ENCODE results near the gene CDC42BPB.
"Not testable (repeated sequence)": the region's sequence is repeated elsewhere in the genome, so short reads cannot be mapped to it uniquely, and the experiment has no call there.

CDC42BPB gene

GRCh38 chr14:102939329-102939728 lies 118.0 kb downstream of the CDC42BPB start:
- DNase-seq, result no peak

DNA sequence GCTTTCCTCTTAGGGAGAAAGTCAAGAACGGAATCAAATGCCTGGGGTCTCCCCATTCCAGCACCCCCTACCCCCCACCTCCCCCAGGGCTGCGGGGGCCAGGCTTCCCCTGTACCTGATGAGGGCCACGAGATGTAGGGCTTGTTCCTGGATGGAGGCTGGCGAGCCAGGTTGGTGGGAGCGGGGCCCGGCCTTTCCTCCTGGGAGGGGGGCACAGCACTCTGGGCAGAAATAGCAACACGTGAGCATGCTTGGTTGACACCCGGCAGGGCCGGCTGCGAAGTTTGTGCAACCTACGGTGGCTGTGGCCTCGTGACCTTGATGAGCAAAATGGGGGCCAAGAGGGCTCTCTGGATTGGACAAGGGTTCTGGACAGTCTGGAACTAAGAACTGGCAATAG lies 119.2 kb downstream of the CDC42BPB start:
- DNase-seq, result no peak

GRCh38 chr14:102937331-102938175 lies 119.8 kb downstream of the CDC42BPB start:
- DNase-seq, result no peak

DNA sequence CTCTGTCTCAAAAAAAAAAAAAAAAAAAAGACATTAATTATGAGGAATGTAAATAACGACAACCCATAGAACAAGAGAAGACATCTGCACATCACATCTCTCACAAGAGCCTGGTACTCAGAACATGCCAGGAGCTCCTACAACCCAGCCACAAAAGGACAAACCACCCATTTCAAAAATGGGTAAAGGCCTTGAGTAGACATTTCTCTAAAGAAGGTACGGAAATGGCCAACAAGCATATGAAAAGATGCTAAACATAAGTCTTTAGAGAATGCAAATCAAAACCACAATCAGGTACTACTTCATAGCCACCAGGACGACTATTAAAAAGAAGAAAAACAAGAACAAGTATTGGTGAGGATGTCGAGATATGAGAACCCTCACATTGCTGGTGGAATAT lies 121.6 kb downstream of the CDC42BPB start:
- DNase-seq, result no peak

- no peak for DNase-seq
Observed at GRCh38 chr14:102933618-102934231, 123.6 kb downstream of the CDC42BPB start.

- DNase-seq, result no peak
Observed at GRCh38 chr14:102932484-102933248, 124.7 kb downstream of the CDC42BPB start.

GRCh38 chr14:102931580-102932285 lies 125.6 kb downstream of the CDC42BPB start:
- DNase-seq, result no peak

- peak; percentile 21 for DNase-seq
Observed at GRCh38 chr14:102930753-102931579, 126.4 kb downstream of the CDC42BPB start.

DNA sequence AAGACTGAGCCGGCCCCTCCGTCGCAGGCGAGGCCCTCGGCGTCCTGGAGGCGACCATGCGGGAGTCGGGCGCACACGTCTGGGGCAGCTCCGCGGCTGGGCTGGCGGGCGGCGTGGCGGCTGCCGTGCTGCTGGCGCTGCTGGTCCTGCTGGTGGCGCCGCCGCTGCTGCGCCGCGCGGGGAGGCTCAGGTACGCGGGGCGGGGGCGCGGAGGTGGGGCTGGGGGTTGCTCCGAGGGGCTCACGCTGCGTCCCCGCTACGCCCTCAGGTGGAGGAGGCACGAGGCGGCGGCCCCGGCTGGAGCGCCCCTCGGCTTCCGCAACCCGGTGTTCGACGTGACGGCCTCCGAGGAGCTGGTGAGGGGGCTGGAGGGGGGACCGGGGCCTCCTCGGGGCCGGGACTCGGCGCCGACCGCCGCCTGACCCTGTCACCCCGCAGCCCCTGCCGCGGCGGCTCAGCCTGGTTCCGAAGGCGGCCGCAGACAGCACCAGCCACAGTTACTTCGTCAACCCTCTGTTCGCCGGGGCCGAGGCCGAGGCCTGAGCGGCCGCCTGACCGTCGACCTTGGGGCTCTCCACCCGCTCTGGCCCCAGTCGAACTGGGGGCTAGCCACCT lies 127.1 kb downstream of the CDC42BPB start:
- peak; percentile 54 for DNase-seq

DNA sequence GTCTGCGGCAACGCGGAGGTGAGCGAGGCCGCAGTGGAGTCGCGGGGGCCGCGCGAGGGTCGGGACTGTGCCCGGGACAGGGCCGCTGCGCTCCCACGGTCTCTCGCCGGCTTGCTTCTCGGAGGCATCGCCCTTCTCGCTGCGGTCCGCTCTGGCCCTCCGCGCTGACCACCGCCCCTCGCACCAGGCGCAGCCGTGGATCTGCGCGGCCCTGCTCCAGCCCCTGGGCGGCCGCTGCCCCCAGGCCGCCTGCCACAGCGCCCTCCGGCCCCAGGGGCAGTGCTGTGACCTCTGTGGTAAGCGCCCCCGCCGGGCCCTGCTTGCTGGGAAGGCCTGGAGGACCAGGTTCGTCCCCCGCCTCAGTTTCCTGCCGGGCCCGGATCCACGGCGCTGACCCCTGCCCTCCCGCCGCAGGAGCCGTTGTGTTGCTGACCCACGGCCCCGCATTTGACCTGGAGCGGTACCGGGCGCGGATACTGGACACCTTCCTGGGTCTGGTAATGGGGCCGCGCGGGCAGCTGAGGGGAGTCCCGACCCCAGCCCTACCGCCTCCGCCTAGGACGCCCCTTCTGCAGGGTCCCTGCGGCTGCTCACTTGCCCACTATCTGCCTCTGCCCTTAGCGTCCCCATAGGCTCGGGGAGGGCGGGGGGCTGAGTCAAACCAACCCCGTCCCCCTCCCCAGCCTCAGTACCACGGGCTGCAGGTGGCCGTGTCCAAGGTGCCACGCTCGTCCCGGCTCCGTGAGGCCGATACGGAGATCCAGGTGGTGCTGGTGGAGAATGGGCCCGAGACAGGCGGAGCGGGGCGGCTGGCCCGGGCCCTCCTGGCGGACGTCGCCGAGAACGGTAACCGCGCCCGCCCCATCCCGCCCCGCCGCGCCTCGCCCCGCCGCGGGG lies 127.9 kb downstream of the CDC42BPB start:
- DNase-seq, result peak; percentile 47

GRCh38 chr14:102928412-102929240 lies 128.7 kb downstream of the CDC42BPB start:
- peak; percentile 83 for DNase-seq

DNA sequence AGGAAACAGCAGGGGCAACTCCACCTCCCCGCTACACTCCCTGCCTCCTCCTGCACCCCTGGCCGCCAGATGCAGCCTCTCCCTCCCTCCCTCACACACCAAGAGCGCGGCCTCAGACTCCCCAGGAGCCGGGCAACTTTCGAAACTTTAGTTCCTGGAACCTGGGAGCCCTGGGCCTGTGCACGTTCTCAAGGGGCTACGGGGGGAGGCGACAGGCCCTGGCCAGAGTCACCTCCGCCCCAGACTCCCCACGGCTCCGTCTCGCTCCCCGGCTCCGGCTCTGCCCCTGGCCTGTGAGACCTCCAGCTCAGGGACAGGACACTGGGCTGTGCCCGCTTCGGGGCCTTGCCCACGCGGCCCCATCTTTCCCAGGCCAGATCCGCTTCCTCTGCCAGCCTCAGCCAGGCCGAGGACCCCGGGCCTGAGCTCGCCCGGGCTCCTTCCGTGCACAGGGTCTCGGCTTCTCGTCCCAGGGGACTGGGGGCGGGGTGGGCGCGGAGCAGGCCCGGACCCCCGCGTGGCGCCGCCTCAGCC lies 129.4 kb downstream of the CDC42BPB start:
- DNase-seq, result no peak

DNA sequence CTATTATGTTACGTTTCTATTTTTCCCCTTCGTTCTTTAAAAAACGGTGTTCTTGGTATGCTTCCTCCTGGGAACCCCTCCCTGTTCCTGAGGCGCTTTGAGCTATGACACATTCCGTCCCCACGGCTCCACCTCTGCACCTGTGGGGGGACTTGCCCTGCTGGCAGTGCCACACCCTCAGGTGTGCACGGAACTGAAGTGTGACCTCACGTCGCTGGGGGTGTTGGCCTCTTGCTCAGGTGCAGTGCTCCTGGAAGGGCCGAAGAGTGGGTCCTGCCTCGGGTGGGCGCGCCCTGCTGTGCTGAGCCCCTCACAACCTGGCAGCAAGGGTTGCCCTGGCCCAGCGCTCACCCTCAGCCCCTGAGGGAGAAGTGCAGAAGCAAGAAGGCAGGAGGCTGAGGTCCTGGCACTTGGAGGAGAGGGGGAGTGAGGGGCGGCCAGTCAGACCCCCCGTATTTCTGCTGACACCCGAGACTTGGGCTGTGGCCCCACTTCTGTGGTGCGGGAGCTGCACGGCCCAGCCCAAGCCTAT lies 129.9 kb downstream of the CDC42BPB start:
- DNase-seq, result no peak

DNA sequence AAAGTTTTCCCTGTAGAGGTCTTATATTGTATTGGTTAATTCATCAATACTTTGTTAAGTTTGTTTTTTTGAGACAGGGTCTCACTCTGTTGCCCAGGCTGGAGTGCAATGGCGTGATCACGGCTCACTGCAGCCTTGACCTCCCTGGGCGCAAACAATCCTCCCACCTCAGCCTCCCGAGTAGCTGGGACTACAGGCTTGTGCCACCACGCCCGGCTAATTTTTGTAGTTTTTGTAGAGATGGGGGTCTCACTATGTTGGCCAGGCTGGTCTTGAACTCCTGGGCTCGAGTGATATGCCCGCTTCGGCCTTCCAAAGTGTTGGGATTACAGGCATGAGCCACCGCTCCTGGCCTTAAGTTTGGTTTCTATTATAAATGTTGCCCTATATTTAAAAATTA lies 130.5 kb downstream of the CDC42BPB start:
- DNase-seq, result not testable (repeated sequence)

DNA sequence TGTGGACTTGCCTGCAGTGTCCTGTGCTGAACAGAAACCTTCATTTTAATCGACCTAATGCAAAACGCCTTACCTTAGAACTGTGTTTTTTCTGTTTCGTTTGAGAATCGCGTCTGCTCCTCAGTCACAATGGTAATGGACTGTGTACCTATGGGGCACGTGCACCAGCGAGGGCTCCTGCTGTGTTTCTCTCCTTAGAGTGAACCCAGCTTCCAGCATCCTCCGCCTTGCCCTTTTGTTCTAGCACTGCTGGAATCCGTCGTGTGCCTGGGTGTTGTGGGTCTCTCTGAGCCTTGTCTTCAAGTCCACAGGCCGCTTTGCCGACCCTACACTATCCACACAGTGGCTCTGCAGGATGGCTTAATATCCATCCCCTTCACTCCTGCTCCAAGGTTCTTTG lies 131.2 kb downstream of the CDC42BPB start:
- DNase-seq, result no peak

DNA sequence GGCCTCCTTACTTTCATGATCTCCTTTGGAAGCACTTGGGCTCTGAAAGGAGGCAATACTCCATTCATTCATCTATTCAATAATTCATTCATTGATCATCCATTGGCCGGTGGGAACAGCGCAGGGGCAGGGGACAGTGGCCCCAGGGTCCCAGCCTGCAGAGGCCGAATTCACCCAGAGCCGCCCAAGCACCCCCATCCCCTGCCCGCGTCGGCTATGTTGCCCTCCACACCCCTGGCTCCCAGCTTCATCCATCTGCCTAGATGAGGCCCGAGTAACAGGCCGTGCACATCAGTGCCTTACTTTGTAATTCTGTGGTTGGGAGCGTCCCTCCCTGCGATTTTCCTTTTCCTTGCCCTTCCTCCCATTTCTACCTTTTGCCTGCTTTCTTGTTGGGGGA lies 131.7 kb downstream of the CDC42BPB start:
- no peak for DNase-seq

DNA sequence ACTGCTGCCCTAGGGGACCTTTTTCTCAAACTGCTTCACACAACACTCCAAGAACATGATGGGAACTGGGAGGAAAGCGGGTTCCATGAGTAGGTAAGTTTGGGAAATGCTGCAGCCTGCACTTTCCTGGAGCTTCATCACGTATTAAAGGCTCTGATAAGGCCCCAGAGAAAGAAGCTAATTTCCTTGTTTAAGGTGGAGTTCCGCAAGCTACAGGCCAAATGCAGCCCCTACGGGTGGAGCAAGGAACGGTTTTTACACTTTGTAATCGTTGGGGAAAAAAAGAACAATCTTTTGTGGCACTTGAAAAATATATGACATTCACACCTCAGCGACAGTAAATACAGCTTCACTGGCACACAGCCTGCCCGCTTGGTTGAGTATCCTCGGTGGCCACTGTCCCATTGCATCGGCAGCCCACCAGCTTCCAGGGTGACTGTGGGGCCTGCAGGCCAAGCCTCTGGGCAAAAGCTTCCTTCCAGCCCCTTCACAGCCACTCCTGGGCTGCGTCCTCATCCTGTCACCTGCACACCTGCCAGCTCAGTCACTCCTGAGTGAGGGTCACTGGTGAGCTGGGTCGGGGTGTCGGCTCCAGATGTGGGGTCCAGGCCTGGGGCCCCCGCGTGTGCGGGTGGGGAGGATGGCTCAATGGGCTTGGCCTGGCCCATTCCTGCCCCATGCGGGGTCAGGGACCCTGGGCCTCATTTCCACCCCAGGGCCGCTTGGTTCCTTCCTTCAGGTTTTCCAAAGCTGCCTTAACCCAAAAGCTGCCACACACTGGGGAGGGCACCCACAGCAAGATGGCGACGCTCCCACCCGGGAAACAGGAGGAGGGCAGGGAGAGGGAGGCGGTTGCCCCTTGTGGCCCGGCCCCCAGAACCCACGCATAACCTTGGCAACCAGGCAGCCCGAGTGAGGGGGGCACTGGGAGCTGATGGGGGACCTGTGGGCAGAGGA lies 132.4 kb downstream of the CDC42BPB start:
- DNase-seq, result no peak
